GOT3 (cell line): Measurements from ENCODE around the gene NUP107.
A peak's percentile ranks its signal among the peaks of the same experiment; 100 is the strongest.

Experiments
- DNase-seq: peaks from one replicate; lab custom pipeline; 2025; ENCODE audit warnings: mixed read lengths; lab: John Stamatoyannopoulos, UW

The NUP107 gene

GRCh38 chr12:68743356-68743755 lies 56.6 kb downstream of the NUP107 start:
- DNase-seq: no peak

- no peak for DNase-seq
These were observed 58.7 kb downstream of the NUP107 start for GRCh38 chr12:68745376-68745903.

- DNase-seq: peak; percentile 100
These were observed 59.3 kb downstream of the NUP107 start, which contains the start of gene SLC35E3 for GRCh38 chr12:68745904-68746571. SLC35E3 (plus strand) TSS chr12:68746176; CDS start chr12:68746378, 202 bp downstream.

GRCh38 chr12:68746572-68747180 lies 59.9 kb downstream of the NUP107 start:
- DNase-seq: peak; percentile 100

GRCh38 chr12:68749443-68749842 lies 62.7 kb downstream of the NUP107 start:
- no peak for DNase-seq

- DNase-seq: no peak
These were observed 63.1 kb downstream of the NUP107 start for GRCh38 chr12:68749861-68750260.

- no peak for DNase-seq
These were observed 63.7 kb downstream of the NUP107 start for GRCh38 chr12:68750506-68750905.

- DNase-seq: no peak
These were observed 68.9 kb downstream of the NUP107 start for GRCh38 chr12:68755536-68756243.

GRCh38 chr12:68759852-68760251 lies 73.1 kb downstream of the NUP107 start:
- no peak for DNase-seq

GRCh38 chr12:68760806-68761441 lies 74.1 kb downstream of the NUP107 start:
- no peak for DNase-seq

GRCh38 chr12:68761442-68761812 lies 74.6 kb downstream of the NUP107 start:
- no peak for DNase-seq

GRCh38 chr12:68761901-68762630 lies 75.3 kb downstream of the NUP107 start:
- DNase-seq: no peak

GRCh38 chr12:68762691-68763090 lies 75.9 kb downstream of the NUP107 start:
- DNase-seq: no peak

GRCh38 chr12:68765696-68766095 lies 78.9 kb downstream of the NUP107 start:
- no peak for DNase-seq

- no peak for DNase-seq
These were observed 79.9 kb downstream of the NUP107 start for GRCh38 chr12:68766646-68767045.

- no peak for DNase-seq
These were observed 80.4 kb downstream of the NUP107 start for GRCh38 chr12:68767191-68767590.

- DNase-seq: no peak
These were observed 81.7 kb downstream of the NUP107 start for GRCh38 chr12:68768431-68768939.

GRCh38 chr12:68769941-68770340 lies 83.2 kb downstream of the NUP107 start:
- no peak for DNase-seq

GRCh38 chr12:68771223-68771925 lies 84.6 kb downstream of the NUP107 start:
- DNase-seq: no peak

GRCh38 chr12:68772714-68773113 lies 85.9 kb downstream of the NUP107 start:
- DNase-seq: no peak

GRCh38 chr12:68773582-68773981 lies 86.8 kb downstream of the NUP107 start:
- no peak for DNase-seq
